ENCODE data around the gene CDH6. TPM values are rescaled to one million over a fixed set of nuclear protein-coding genes. Genes with fewer than 3 reads are reported as not detected.
A peak's percentile ranks its signal among the peaks of the same experiment; 100 is the strongest.

The CDH6 gene
- total RNA-seq, 1 experiment from 2014 or later, result not detected

- Histone ChIP-seq H3K4me1 (replicated peaks; ENCODE audit: insufficient read depth) (no peaks in the 10 kb centered on the region), H3K27ac (no peak overlapping the region), H4K20me1 (ENCODE audit: insufficient read depth) (no peaks in the 10 kb centered on the region), H3K9me2 (ENCODE audit: insufficient read depth) (no peaks in the 10 kb centered on the region), H3K27me3 (ENCODE audit: insufficient read depth, low read depth) (no peaks in the 10 kb centered on the region), H3K9me3 (ENCODE audit: insufficient read depth, low read depth) (no peaks in the 10 kb centered on the region), H3K79me2 (ENCODE audit: low read depth) (no peaks in the 10 kb centered on the region), H2AFZ (no peak overlapping the region), H3K36me3 (ENCODE audit: low read depth) (no peaks in the 10 kb centered on the region), H3F3A (ENCODE audit: insufficient read depth, low read depth) (no peaks in the 10 kb centered on the region), H3K4me3 (no peak overlapping the region), H3K4me2 (no peak overlapping the region)
- ChIA-PET POLR2A (ENCODE audit: unreplicated experiment) (no interaction called here), CTCF (interaction anchor here (0.6 to 1.2 kb wide), 3 partner anchors 12 to 1146 kb away, joined by 3 to 5 read pairs (median 4); no protein-coding TSS in a partner anchor)
- DNase-seq, result no peak
- no TSS peak for BruUV-seq (replicated peaks)
- TF ChIP-seq CTCF (conservative IDR thresholded peaks at IDR 0.05) (peak; percentile 97), EZH2 (IDR thresholded peaks at IDR 0.05; ENCODE audit: low read depth) (no peak)
- intact Hi-C loops (cut with micrococcal nuclease; ENCODE audit: unreplicated experiment), result loop anchor here (1.0 kb wide), 1 partner anchor 785 kb away; no protein-coding TSS in a partner anchor
These were observed 6.7 kb upstream of the CDH6 start for GRCh38 chr5:31186672-31187267.

- Histone ChIP-seq H3K9me3 (ENCODE audit: insufficient read depth, low read depth) (no peaks in the 10 kb centered on the region), H3F3A (ENCODE audit: insufficient read depth, low read depth) (no peaks in the 10 kb centered on the region), H2AFZ (no peak overlapping the region), H3K4me3 (no peak overlapping the region), H3K27me3 (ENCODE audit: insufficient read depth, low read depth) (no peaks in the 10 kb centered on the region; the same call in 1 of the 2 replicates), H3K36me3 (ENCODE audit: low read depth) (no peaks in the 10 kb centered on the region), H4K20me1 (ENCODE audit: insufficient read depth) (no peaks in the 10 kb centered on the region), H3K4me1 (replicated peaks; ENCODE audit: insufficient read depth) (no peaks in the 10 kb centered on the region), H3K9me2 (ENCODE audit: insufficient read depth) (no peaks in the 10 kb centered on the region), H3K27ac (no peak overlapping the region), H3K79me2 (ENCODE audit: low read depth) (no peaks in the 10 kb centered on the region), H3K4me2 (no peak overlapping the region)
- ChIA-PET POLR2A (ENCODE audit: unreplicated experiment) (no interaction called here), CTCF (interaction anchor here (0.9 to 1.2 kb wide), 2 partner anchors 92 to 1147 kb away, joined by 3 to 4 read pairs; no protein-coding TSS in a partner anchor)
- BruUV-seq (replicated peaks), result no TSS peak
- TF ChIP-seq CTCF (conservative IDR thresholded peaks at IDR 0.05) (no peak), EZH2 (IDR thresholded peaks at IDR 0.05; ENCODE audit: low read depth) (no peak)
- intact Hi-C loops (cut with micrococcal nuclease; ENCODE audit: unreplicated experiment), result no loop called here
- DNase-seq, result no peak
These were observed 5.9 kb upstream of the CDH6 start for GRCh38 chr5:31187591-31187990.

GRCh38 chr5:31192442-31192841, 1.0 kb upstream of the CDH6 start:
- no peak overlapping the region for H3K4me3 ChIP-seq
- CTCF ChIA-PET, result no interaction called here

More at GRCh38 chr5:31192442-31192841, 1.0 kb upstream of the CDH6 start:
- intact Hi-C loops (cut with micrococcal nuclease; ENCODE audit: unreplicated experiment), result no loop called here
- DNase-seq, result no peak
- peaks cover 5% of the 10 kb centered on the region; the same call in 1 of the 2 replicates for H3K4me1 ChIP-seq (replicated peaks; ENCODE audit: insufficient read depth)
- no peaks in the 10 kb centered on the region for H3K9me2 ChIP-seq (ENCODE audit: insufficient read depth)
- peaks cover 18% of the 10 kb centered on the region for H3K27me3 ChIP-seq (ENCODE audit: insufficient read depth, low read depth)
- H3K9me3 ChIP-seq (ENCODE audit: insufficient read depth, low read depth), result no peaks in the 10 kb centered on the region
- H3F3A ChIP-seq (ENCODE audit: insufficient read depth, low read depth), result no peaks in the 10 kb centered on the region
- no TSS peak for BruUV-seq (replicated peaks)
- TF ChIP-seq EZH2 (IDR thresholded peaks at IDR 0.05; ENCODE audit: low read depth) (no peak), CTCF (conservative IDR thresholded peaks at IDR 0.05) (no peak)
- H3K36me3 ChIP-seq (ENCODE audit: low read depth), result no peaks in the 10 kb centered on the region
- H3K4me2 ChIP-seq, result no peak overlapping the region
- H3K27ac ChIP-seq, result no peak overlapping the region
- POLR2A ChIA-PET (ENCODE audit: unreplicated experiment), result no interaction called here
- no peak overlapping the region for H2AFZ ChIP-seq
- H4K20me1 ChIP-seq (ENCODE audit: insufficient read depth), result no peaks in the 10 kb centered on the region
- H3K79me2 ChIP-seq (ENCODE audit: low read depth), result no peaks in the 10 kb centered on the region
